T-helper 17 cell (primary cell): ENCODE results near the gene COQ3. TPM values are rescaled to one million over a fixed set of nuclear protein-coding genes. Genes with fewer than 3 reads are reported as not detected.
"Not testable (repeated sequence)": the region's sequence is repeated elsewhere in the genome, so short reads cannot be mapped to it uniquely, and the experiment has no call there.

Experiments used
- ATAC-seq: fragments of 150-1000 bp; cut with Tn5 transposase; 2 replicates; pipeline ENCODE4 v1.10.0; 2021; ENCODE audit warnings: mild to moderate bottlenecking, moderate library complexity
- DNase-seq, 3 donors: peaks; one replicate each; pipeline versions ENCODE4 v3.0.0 to v3.0.0-alpha.2; 2020 to 2021
- H3K9me3 ChIP-seq: one replicate; pipeline ENCODE4 v1.7.0; 2013; ENCODE audit warnings: low read length, mild to moderate bottlenecking; ENCODE audit not compliant: control insufficient read depth, poor library complexity, severe bottlenecking
- H3K27ac Mint-ChIP-seq: one replicate; pipeline ENCODE4 v1.8.0; 2022; ENCODE audit warnings: mild to moderate bottlenecking, moderate library complexity, mixed read lengths
- H3K27me3 Mint-ChIP-seq: one replicate; pipeline ENCODE4 v1.8.0; 2022; ENCODE audit warnings: mixed read lengths
- H3K36me3 Mint-ChIP-seq: one replicate; pipeline ENCODE4 v1.8.0; 2022; ENCODE audit warnings: low read depth, mixed read lengths
- H3K4me1 Mint-ChIP-seq: one replicate; pipeline ENCODE4 v1.8.0; 2022; ENCODE audit warnings: mild to moderate bottlenecking, mixed read lengths
- H3K4me3 Mint-ChIP-seq: one replicate; pipeline ENCODE4 v1.8.0; 2022; ENCODE audit warnings: mild to moderate bottlenecking, moderate library complexity, mixed read lengths
- total RNA-seq, 4 donors: library from RNA in 2 of 4; stranded (reverse) in 2 of 4; gene quantifications; one replicate each; pipeline ENCODE4 v1.2.3 and lab custom pipeline; 2022 to 2026

Gene COQ3
- total RNA-seq, 2 donors from 2014 or later: 1.0 to 1.7 TPM

DNA sequence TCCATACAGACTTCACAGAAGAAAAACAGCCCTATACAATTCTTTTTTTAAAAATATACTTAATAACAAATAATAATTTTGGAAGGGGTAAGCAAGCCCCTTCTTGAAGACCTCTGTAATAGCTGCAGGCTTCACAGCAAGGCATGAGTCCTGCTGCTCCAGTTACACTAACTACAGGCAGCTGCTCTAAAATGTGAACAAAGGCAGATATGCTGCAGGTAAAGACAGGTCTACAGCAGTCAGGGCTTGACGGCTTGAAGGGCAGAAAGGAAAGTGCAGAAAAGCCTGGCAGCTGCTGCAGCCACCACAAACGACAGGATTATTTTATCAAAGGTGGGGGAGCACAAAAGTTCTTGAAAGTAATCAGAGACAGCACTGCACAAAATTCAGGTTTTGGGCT is 55.8 kb downstream of the COQ3 start:
- H3K36me3 Mint-ChIP-seq: peaks cover 3% of the 10 kb centered on the region
- DNase-seq (no peak), ATAC-seq (no peak)
- H3K4me1 Mint-ChIP-seq: peaks cover 3% of the 10 kb centered on the region
- H3K9me3 ChIP-seq: no peaks in the 10 kb centered on the region
- no peak overlapping the region for H3K4me3 Mint-ChIP-seq
- H3K27me3 Mint-ChIP-seq: peaks cover 49% of the 10 kb centered on the region
- H3K27ac Mint-ChIP-seq: no peak overlapping the region

- not testable (repeated sequence) for H3K4me3 Mint-ChIP-seq, H3K4me1 Mint-ChIP-seq, H3K36me3 Mint-ChIP-seq, H3K9me3 ChIP-seq, ATAC-seq, H3K27ac Mint-ChIP-seq, DNase-seq
- H3K27me3 Mint-ChIP-seq: peaks cover 62% of the 10 kb centered on the region
Observed at GRCh38 chr6:99335298-99335697, 58.7 kb downstream of the COQ3 start.

GRCh38 chr6:99334526-99335127 is 59.4 kb downstream of the COQ3 start:
- no peaks in the 10 kb centered on the region for H3K9me3 ChIP-seq
- DNase-seq (no peak), ATAC-seq (peak; percentile 50)
- Mint-ChIP-seq H3K27me3 (peaks cover 64% of the 10 kb centered on the region), H3K27ac (no peak overlapping the region), H3K4me1 (peaks cover 8% of the 10 kb centered on the region), H3K4me3 (no peak overlapping the region), H3K36me3 (peaks cover 3% of the 10 kb centered on the region)

GRCh38 chr6:99333068-99333467 is 60.9 kb downstream of the COQ3 start:
- H3K36me3 Mint-ChIP-seq: no peaks in the 10 kb centered on the region
- ATAC-seq: no peak
- H3K9me3 ChIP-seq: no peaks in the 10 kb centered on the region
- H3K27me3 Mint-ChIP-seq: peaks cover 48% of the 10 kb centered on the region
- peaks cover 8% of the 10 kb centered on the region for H3K4me1 Mint-ChIP-seq
- H3K4me3 Mint-ChIP-seq: no peak overlapping the region
- H3K27ac Mint-ChIP-seq: no peak overlapping the region
- DNase-seq: no peak

DNA sequence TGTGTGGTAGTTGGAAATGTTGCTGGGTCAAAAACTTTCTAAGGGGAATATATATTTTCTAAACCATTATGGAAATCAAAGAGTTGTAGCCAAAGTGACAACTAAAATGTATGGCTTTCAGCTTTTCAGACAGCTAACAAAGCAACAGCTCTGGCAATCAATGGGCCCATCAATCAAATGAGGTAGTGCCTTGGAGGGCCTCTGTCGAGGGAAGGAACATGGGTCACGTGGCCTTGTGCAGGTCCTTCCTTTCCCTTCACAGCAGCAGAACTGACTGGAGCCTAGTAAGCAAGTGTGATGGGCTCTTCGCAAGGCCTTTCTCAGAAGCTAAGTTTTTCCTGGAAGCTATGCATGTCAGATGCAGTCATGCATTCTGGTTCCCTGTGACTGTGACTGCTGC is 62.5 kb downstream of the COQ3 start:
- H3K27ac Mint-ChIP-seq: no peak overlapping the region

GRCh38 chr6:99330159-99330558 is 63.8 kb downstream of the COQ3 start:
- peak in 2 of 3 donors; percentile 11 to 26 for DNase-seq
- peaks cover 8% of the 10 kb centered on the region for H3K4me1 Mint-ChIP-seq
- ATAC-seq: peak; percentile 68
- H3K27ac Mint-ChIP-seq: no peak overlapping the region
- peaks cover 28% of the 10 kb centered on the region for H3K27me3 Mint-ChIP-seq
- H3K36me3 Mint-ChIP-seq: no peaks in the 10 kb centered on the region
- no peak overlapping the region for H3K4me3 Mint-ChIP-seq
- H3K9me3 ChIP-seq: no peaks in the 10 kb centered on the region

More for the DNA sequence above, 62.5 kb downstream of the COQ3 start:
- H3K36me3 Mint-ChIP-seq: no peaks in the 10 kb centered on the region
- H3K4me1 Mint-ChIP-seq: peaks cover 8% of the 10 kb centered on the region
- no peak overlapping the region for H3K4me3 Mint-ChIP-seq
- ATAC-seq: no peak
- H3K9me3 ChIP-seq: no peaks in the 10 kb centered on the region
- DNase-seq: no peak
- peaks cover 36% of the 10 kb centered on the region for H3K27me3 Mint-ChIP-seq

GRCh38 chr6:99324996-99325395 is 69.0 kb downstream of the COQ3 start:
- no peak for ATAC-seq
- Mint-ChIP-seq H3K27ac (no peak overlapping the region), H3K27me3 (peaks cover 45% of the 10 kb centered on the region), H3K36me3 (no peaks in the 10 kb centered on the region), H3K4me1 (no peaks in the 10 kb centered on the region), H3K4me3 (no peak overlapping the region)
- no peak for DNase-seq
- no peaks in the 10 kb centered on the region for H3K9me3 ChIP-seq

Other genes with a start within 250 kb of the COQ3 start
- gene FAXC, start 44.5 kb downstream of the COQ3 start, total RNA-seq: not detected
- 100 to 1,000 TPM; 266 to 276 TPM for gene PNISR, start 31.1 kb upstream of the COQ3 start, total RNA-seq
- gene USP45, start 121.2 kb upstream of the COQ3 start, total RNA-seq: 1 to 10 TPM; 8.3 to 9.2 TPM
- gene CCNC, start 174.5 kb upstream of the COQ3 start, total RNA-seq: 10 to 100 TPM; 38.0 to 43.5 TPM
- gene PRDM13, start 212.6 kb upstream of the COQ3 start, total RNA-seq: not detected